Epithelial cell of prostate (primary cell): ENCODE results near the gene UIMC1.
"Not testable (repeated sequence)": the region's sequence is repeated elsewhere in the genome, so short reads cannot be mapped to it uniquely, and the experiment has no call there.

ENCODE experiments used
- DNase-seq: peaks from one replicate; pipeline ENCODE4 v3.0.0-alpha.2; 2011; ENCODE audit warnings: low read depth, low spot score
- H3K27ac ChIP-seq: fragments of 450-650 bp; 2 replicates; pipeline ENCODE4 v1.5.1; 2017; ENCODE audit warnings: mild to moderate bottlenecking

UIMC1 gene

GRCh38 chr5:177010153-177010552, 3.6 kb upstream of the UIMC1 start:
- DNase-seq: no peak
- no peak overlapping the region for H3K27ac ChIP-seq

GRCh38 chr5:177008716-177009115, 2.1 kb upstream of the UIMC1 start:
- no peak for DNase-seq
- H3K27ac ChIP-seq: no peak overlapping the region

- DNase-seq: no peak
- H3K27ac ChIP-seq: peak overlapping the region; percentile 80
Measured at GRCh38 chr5:177005619-177006264, 837 bp downstream of the UIMC1 start.

GRCh38 chr5:177004961-177005360, 1.6 kb downstream of the UIMC1 start:
- H3K27ac ChIP-seq: no peak overlapping the region
- no peak for DNase-seq

- DNase-seq: no peak
Measured at GRCh38 chr5:177003649-177004048, 2.9 kb downstream of the UIMC1 start.

GRCh38 chr5:176999526-176999925, 7.1 kb downstream of the UIMC1 start:
- not testable (repeated sequence) for H3K27ac ChIP-seq, DNase-seq

More at GRCh38 chr5:177003649-177004048, 2.9 kb downstream of the UIMC1 start:
- no peak overlapping the region for H3K27ac ChIP-seq

GRCh38 chr5:176998828-176999227, 7.8 kb downstream of the UIMC1 start:
- no peak for DNase-seq
- H3K27ac ChIP-seq: no peak overlapping the region

GRCh38 chr5:176996780-176997179, 9.8 kb downstream of the UIMC1 start:
- no peak for DNase-seq
- peak overlapping the region; percentile 19 for H3K27ac ChIP-seq

GRCh38 chr5:176995896-176996767, 10.4 kb downstream of the UIMC1 start:
- DNase-seq: no peak
- H3K27ac ChIP-seq: peak overlapping the region; percentile 19

- DNase-seq: no peak
- H3K27ac ChIP-seq: peak overlapping the region; percentile 18
Measured at GRCh38 chr5:176995122-176995490, 11.5 kb downstream of the UIMC1 start.

GRCh38 chr5:176994460-176995121, 12.0 kb downstream of the UIMC1 start:
- H3K27ac ChIP-seq: peak overlapping the region; percentile 18
- DNase-seq: no peak

GRCh38 chr5:176993081-176993480, 13.5 kb downstream of the UIMC1 start:
- DNase-seq, H3K27ac ChIP-seq: not testable (repeated sequence)

GRCh38 chr5:176987583-176987982, 19.0 kb downstream of the UIMC1 start:
- no peak overlapping the region for H3K27ac ChIP-seq
- no peak for DNase-seq

- no peak overlapping the region for H3K27ac ChIP-seq
- no peak for DNase-seq
Measured at GRCh38 chr5:176986280-176986679, 20.3 kb downstream of the UIMC1 start.

GRCh38 chr5:176985516-176985915, 21.1 kb downstream of the UIMC1 start:
- no peak for DNase-seq
- no peak overlapping the region for H3K27ac ChIP-seq

- H3K27ac ChIP-seq, DNase-seq: not testable (repeated sequence)
Measured at GRCh38 chr5:176984176-176984575, 22.4 kb downstream of the UIMC1 start.

- DNase-seq, H3K27ac ChIP-seq: not testable (repeated sequence)
Measured at GRCh38 chr5:176983593-176983992, 23.0 kb downstream of the UIMC1 start.

- DNase-seq, H3K27ac ChIP-seq: not testable (repeated sequence)
Measured at GRCh38 chr5:176983112-176983511, 23.5 kb downstream of the UIMC1 start.

- no peak for DNase-seq
- H3K27ac ChIP-seq: no peak overlapping the region
Measured at GRCh38 chr5:176980818-176981217, 25.8 kb downstream of the UIMC1 start.

- no peak for DNase-seq
- no peak overlapping the region for H3K27ac ChIP-seq
Measured at GRCh38 chr5:176979669-176980068, 26.9 kb downstream of the UIMC1 start.

- no peak for DNase-seq
Measured at GRCh38 chr5:176965633-176966032, 40.9 kb downstream of the UIMC1 start.

More at GRCh38 chr5:176965633-176966032, 40.9 kb downstream of the UIMC1 start:
- H3K27ac ChIP-seq: no peak overlapping the region
